Measurements from ENCODE around the gene HMGN1.

HMGN1 gene

DNA sequence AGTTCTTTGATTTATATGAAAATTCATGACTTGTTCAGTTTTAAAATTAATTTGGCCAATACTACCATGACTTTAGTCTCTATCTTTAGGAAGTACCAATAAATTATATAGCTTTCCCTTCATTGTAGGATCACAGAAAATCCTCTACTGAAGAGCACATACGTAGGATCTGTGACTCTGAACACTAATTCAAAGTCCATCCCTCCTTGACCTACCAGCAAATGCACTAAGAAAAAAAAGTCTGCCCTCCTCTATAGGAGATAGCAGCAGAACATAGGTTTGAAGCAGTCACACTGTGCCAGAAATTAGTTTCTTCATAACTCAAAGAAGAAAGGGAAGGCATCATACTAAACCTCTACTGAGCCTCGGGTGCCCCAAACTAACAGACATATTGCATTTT, 52.0 kb downstream of the HMGN1 start:
- DNase-seq (ENCODE audit: low spot score) = no peak

Data from CD4-positive, alpha-beta T cell treated with Interleukin-2 at 100 ng/mL for 4 hours (primary cell).